Suprapubic skin (tissue), 4 donors: ENCODE data around the gene ZSWIM8. TPM values are rescaled to one million over a fixed set of nuclear protein-coding genes. Genes with fewer than 3 reads are reported as not detected.

ENCODE experiments used
- DNase-seq, 2 donors: peaks; one replicate each; pipeline ENCODE4 v3.0.0-alpha.2; 2019; ENCODE audit warnings: low spot score in 2 of 2
- H3K27ac ChIP-seq: fragments of 200-600 bp; sonication (generic); one replicate; pipeline ENCODE4 v1.5.1; 2019
- H3K27me3 ChIP-seq: fragments of 200-600 bp; sonication (generic); one replicate; pipeline ENCODE4 v1.5.1; 2019
- H3K36me3 ChIP-seq: fragments of 200-600 bp; sonication (generic); one replicate; pipeline ENCODE4 v1.5.1; 2019
- H3K4me1 ChIP-seq: fragments of 200-600 bp; sonication (generic); one replicate; pipeline ENCODE4 v1.5.1; 2019
- H3K4me3 ChIP-seq: fragments of 200-600 bp; sonication (generic); one replicate; pipeline ENCODE4 v1.5.1; 2019; ENCODE audit warnings: mild to moderate bottlenecking
- H3K9me3 ChIP-seq: fragments of 200-600 bp; sonication (generic); one replicate; pipeline ENCODE4 v1.5.1; 2019
- CTCF ChIP-seq, 2 donors: fragments of 200-600 bp in 1 of 2; fragments of 450-650 bp in 1 of 2; sonication (generic) in 1 of 2; IDR thresholded peaks; one replicate each; pipeline ENCODE4 v1.5.1; 2016 to 2019; ENCODE audit warnings: antibody characterized with exemption in 2 of 2, mild to moderate bottlenecking in 1 of 2, moderate library complexity in 1 of 2
- EP300 ChIP-seq: sonication (generic); formaldehyde crosslinking; IDR thresholded peaks from one replicate; pipeline ENCODE4 v1.6.1; 2017; ENCODE audit warnings: antibody characterized with exemption
- POLR2A ChIP-seq, 2 donors: fragments of 450-650 bp; IDR thresholded peaks; one replicate each; pipeline ENCODE4 v1.6.1; 2017; ENCODE audit warnings: antibody characterized with exemption in 2 of 2, mild to moderate bottlenecking in 2 of 2, moderate library complexity in 2 of 2
- POLR2AphosphoS5 ChIP-seq, 3 donors: sonication (generic); formaldehyde crosslinking; IDR thresholded peaks; one replicate each; pipeline ENCODE4 v1.6.1; 2017; ENCODE audit warnings: antibody characterized with exemption in 3 of 3
- WGBS: methylation state at CpG from one replicate; pipeline ENCODE4 v1.1.5; 2018; 5-methylcytosine and 5-hydroxymethylcytosine counted together
- total RNA-seq, 4 donors: library from RNA; depleted of rRNA; stranded (reverse); fragments of >200 nt; gene quantifications; one replicate each; pipeline ENCODE4 v1.1.0, GENCODE V29; 2016

The ZSWIM8 gene
- total RNA-seq, 4 donors from 2014 or later = 86.4 to 203 (median 121) TPM

DNA sequence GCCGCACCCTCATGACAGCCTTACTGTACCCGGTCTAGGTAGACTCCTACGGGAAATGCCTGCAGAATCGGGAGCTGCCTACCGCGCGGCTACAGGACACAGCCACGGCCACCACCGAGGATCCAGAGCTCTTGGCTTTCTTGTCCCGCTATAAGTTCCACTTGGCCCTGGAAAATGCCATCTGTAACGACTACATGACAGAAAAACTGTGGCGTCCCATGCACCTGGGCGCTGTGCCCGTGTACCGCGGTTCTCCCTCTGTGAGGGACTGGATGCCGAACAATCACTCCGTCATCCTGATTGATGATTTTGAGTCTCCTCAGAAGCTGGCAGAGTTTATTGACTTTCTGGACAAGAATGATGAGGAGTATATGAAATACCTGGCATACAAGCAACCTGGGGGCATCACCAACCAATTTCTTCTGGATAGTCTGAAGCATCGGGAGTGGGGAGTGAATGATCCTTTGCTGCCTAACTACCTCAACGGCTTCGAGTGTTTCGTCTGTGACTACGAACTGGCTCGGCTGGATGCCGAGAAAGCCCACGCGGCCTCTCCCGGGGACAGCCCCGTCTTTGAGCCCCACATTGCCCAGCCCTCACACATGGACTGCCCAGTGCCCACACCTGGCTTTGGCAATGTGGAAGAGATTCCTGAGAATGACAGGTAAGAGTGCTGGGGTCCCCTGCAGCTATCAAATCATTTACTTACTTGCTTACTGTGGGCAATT lies 12.1 kb upstream of the ZSWIM8 start:
- Histone ChIP-seq H3K4me3 (peak overlapping the region; percentile 84), H3K9me3 (no peaks in the 10 kb centered on the region), H3K36me3 (peaks cover 51% of the 10 kb centered on the region), H3K4me1 (peaks cover 34% of the 10 kb centered on the region), H3K27ac (peak overlapping the region; percentile 98), H3K27me3 (no peaks in the 10 kb centered on the region)
- TF ChIP-seq POLR2AphosphoS5 (IDR thresholded peaks at IDR 0.05) (no peak), POLR2A (IDR thresholded peaks at IDR 0.05) (no peak), CTCF (IDR thresholded peaks at IDR 0.05) (no peak), EP300 (no peak)
- WGBS = 13% methylated on average over 10 of the region's 29 CpGs
- DNase-seq = no peak

- WGBS = 57% methylated on average over 5 of the region's 5 CpGs
- Histone ChIP-seq H3K4me3 (peak overlapping the region; percentile 84), H3K27me3 (no peaks in the 10 kb centered on the region), H3K36me3 (peaks cover 45% of the 10 kb centered on the region), H3K9me3 (no peaks in the 10 kb centered on the region), H3K4me1 (peaks cover 34% of the 10 kb centered on the region), H3K27ac (no peak overlapping the region)
- TF ChIP-seq EP300 (no peak), POLR2AphosphoS5 (IDR thresholded peaks at IDR 0.05) (no peak), POLR2A (IDR thresholded peaks at IDR 0.05) (no peak), CTCF (IDR thresholded peaks at IDR 0.05) (no peak)
- no peak for DNase-seq
Measured at GRCh38 chr10:73774637-73775036, 10.8 kb upstream of the ZSWIM8 start.

- Histone ChIP-seq H3K4me1 (peaks cover 49% of the 10 kb centered on the region), H3K27ac (no peak overlapping the region), H3K9me3 (no peaks in the 10 kb centered on the region), H3K4me3 (no peak overlapping the region), H3K27me3 (no peaks in the 10 kb centered on the region), H3K36me3 (peaks cover 27% of the 10 kb centered on the region)
- WGBS = 83% methylated on average over 5 of the region's 5 CpGs
- DNase-seq = no peak
- TF ChIP-seq EP300 (no peak), CTCF (IDR thresholded peaks at IDR 0.05) (no peak), POLR2AphosphoS5 (IDR thresholded peaks at IDR 0.05) (no peak), POLR2A (IDR thresholded peaks at IDR 0.05) (no peak)
Measured at GRCh38 chr10:73779018-73779417, 6.4 kb upstream of the ZSWIM8 start.

GRCh38 chr10:73779539-73780197 lies 5.7 kb upstream of the ZSWIM8 start:
- Histone ChIP-seq H3K27ac (no peak overlapping the region), H3K4me3 (no peak overlapping the region), H3K4me1 (peaks cover 46% of the 10 kb centered on the region), H3K27me3 (no peaks in the 10 kb centered on the region), H3K36me3 (peaks cover 27% of the 10 kb centered on the region), H3K9me3 (no peaks in the 10 kb centered on the region)
- WGBS = 70% methylated on average over 3 of the region's 3 CpGs
- DNase-seq = no peak
- TF ChIP-seq EP300 (no peak), POLR2A (IDR thresholded peaks at IDR 0.05) (no peak), POLR2AphosphoS5 (IDR thresholded peaks at IDR 0.05) (no peak), CTCF (IDR thresholded peaks at IDR 0.05) (no peak)

DNA sequence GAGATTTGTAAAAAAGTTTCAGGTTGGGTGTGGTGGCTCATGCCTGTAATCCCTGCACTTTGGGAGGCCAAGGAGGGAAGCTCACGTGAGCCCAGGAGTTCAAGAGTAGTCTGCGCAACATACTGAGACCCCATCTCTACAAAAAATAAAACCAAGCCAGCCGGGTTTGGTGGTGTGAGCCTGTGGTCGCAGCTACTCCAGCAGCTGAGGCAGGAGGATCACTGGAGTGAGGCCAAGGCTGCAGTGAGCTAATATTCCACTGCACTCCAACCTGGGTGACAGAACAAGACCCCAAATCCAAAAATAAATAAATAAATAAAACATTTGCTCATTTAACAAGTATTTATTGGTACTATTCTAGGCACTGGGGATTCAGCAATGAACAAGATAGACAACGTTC lies 5.1 kb upstream of the ZSWIM8 start:
- TF ChIP-seq EP300 = no peak
- TF ChIP-seq POLR2AphosphoS5 (IDR thresholded peaks at IDR 0.05) = no peak
- no peak for TF ChIP-seq CTCF (IDR thresholded peaks at IDR 0.05)
- no peak for TF ChIP-seq POLR2A (IDR thresholded peaks at IDR 0.05)
- Histone ChIP-seq H3K36me3 (peaks cover 27% of the 10 kb centered on the region), H3K27me3 (no peaks in the 10 kb centered on the region), H3K27ac (peak overlapping the region; percentile 8), H3K4me1 (peaks cover 44% of the 10 kb centered on the region), H3K9me3 (no peaks in the 10 kb centered on the region), H3K4me3 (no peak overlapping the region)
- 74% methylated on average over 5 of the region's 5 CpGs for WGBS
- DNase-seq = no peak
